Dedifferentiated amniotic fluid mesenchymal stem cell (primary cell): Measurements from ENCODE around the gene KICS2.
"Not testable (repeated sequence)": the region's sequence is repeated elsewhere in the genome, so short reads cannot be mapped to it uniquely, and the experiment has no call there.

Experiments
- DNase-seq: peaks from one replicate; pipeline ENCODE4 v3.0.0-alpha.2; 2016; ENCODE audit errors: extremely low spot score

The KICS2 gene

GRCh38 chr12:64222009-64222765 lies at the start of gene KICS2:
TSS of gene KICS2 (minus strand) at chr12:64222296. CDS start at chr12:64222237, 59 bp downstream.
- DNase-seq = peak; percentile 87

GRCh38 chr12:64270411-64270810 lies 48.3 kb upstream of the KICS2 start:
- DNase-seq = no peak

- DNase-seq = no peak
Measured at GRCh38 chr12:64269161-64269560, 47.1 kb upstream of the KICS2 start.

- DNase-seq = no peak
Measured at GRCh38 chr12:64268409-64268808, 46.3 kb upstream of the KICS2 start.

GRCh38 chr12:64265839-64266238 lies 43.7 kb upstream of the KICS2 start:
- DNase-seq = no peak

- DNase-seq = no peak
Measured at GRCh38 chr12:64261813-64262212, 39.7 kb upstream of the KICS2 start.

GRCh38 chr12:64258576-64258975 lies 36.5 kb upstream of the KICS2 start:
- DNase-seq = no peak

- peak; percentile 85 for DNase-seq
Measured at GRCh38 chr12:64256166-64256800, 34.2 kb upstream of the KICS2 start.

- DNase-seq = no peak
Measured at GRCh38 chr12:64255249-64255648, 33.2 kb upstream of the KICS2 start.

GRCh38 chr12:64253356-64253755 lies 31.3 kb upstream of the KICS2 start:
- DNase-seq = no peak

- DNase-seq = no peak
Measured at GRCh38 chr12:64252681-64253080, 30.6 kb upstream of the KICS2 start.

GRCh38 chr12:64243809-64244208 lies 21.7 kb upstream of the KICS2 start:
- no peak for DNase-seq

- no peak for DNase-seq
Measured at GRCh38 chr12:64240781-64241180, 18.7 kb upstream of the KICS2 start.

GRCh38 chr12:64237382-64237781 lies 15.3 kb upstream of the KICS2 start:
- DNase-seq = no peak

GRCh38 chr12:64236549-64236948 lies 14.5 kb upstream of the KICS2 start:
- no peak for DNase-seq

- DNase-seq = no peak
Measured at GRCh38 chr12:64232196-64232595, 10.1 kb upstream of the KICS2 start.

- no peak for DNase-seq
Measured at GRCh38 chr12:64229796-64230195, 7.7 kb upstream of the KICS2 start.

GRCh38 chr12:64229240-64229639 lies 7.1 kb upstream of the KICS2 start:
- no peak for DNase-seq

GRCh38 chr12:64225626-64226025 lies 3.5 kb upstream of the KICS2 start:
- no peak for DNase-seq

- DNase-seq = peak; percentile 72
Measured at GRCh38 chr12:64221651-64222008, 466 bp downstream of the KICS2 start.

- no peak for DNase-seq
Measured at GRCh38 chr12:64220046-64220445, 2.0 kb downstream of the KICS2 start.

GRCh38 chr12:64219145-64219544 lies 3.0 kb downstream of the KICS2 start:
- no peak for DNase-seq

GRCh38 chr12:64218597-64218996 lies 3.5 kb downstream of the KICS2 start:
- no peak for DNase-seq

GRCh38 chr12:64217643-64218042 lies 4.5 kb downstream of the KICS2 start:
- not testable (repeated sequence) for DNase-seq
